HCT116 (cell line): ENCODE results near the gene MYBPC3. TPM values are rescaled to one million over a fixed set of nuclear protein-coding genes. Genes with fewer than 3 reads are reported as not detected.

ENCODE experiments used
- ATAC-seq: fragments of 200-7000 bp; cut with Tn5 transposase; 2 replicates; pipeline ENCODE4 v1.9.1; 2020; ENCODE audit warnings: mild to moderate bottlenecking, moderate library complexity
- BruUV-seq: library from RNA; stranded (reverse); fragments of 400-500 nt; replicated peaks from 2 replicates; lab custom pipeline; 2021; lab: Mats Ljungman, UMichigan
- CTCF ChIA-PET: fragments of 300-600 bp; sonication (Branson Sonifier 250); formaldehyde crosslinking; loops from one replicate; lab custom pipeline; 2021; ENCODE audit warnings: antibody characterized with exemption; lab: Charles Lee
- POLR2A ChIA-PET: fragments of 300-600, 350-600 bp; sonication (Branson Sonifier 250); formaldehyde crosslinking; loops from one replicate; lab custom pipeline; 2021; ENCODE audit warnings: antibody characterized with exemption; lab: Charles Lee
- RAD21 ChIA-PET, 2 experiments: fragments of 300-600 bp; sonication (Branson Sonifier 250); formaldehyde crosslinking; loops; one replicate each; lab custom pipeline; 2023; ENCODE audit warnings: low total read pairs in 2 of 2; ENCODE audit not compliant: uncharacterized antibody in 2 of 2, unreplicated experiment in 2 of 2, low non-redundant PET in 1 of 2; lab: Charles Lee
- DNase-seq: peaks from one replicate; pipeline ENCODE4 v3.0.0-alpha.2; 2010; ENCODE audit warnings: low read depth, low spot score
- H2AFZ ChIP-seq: fragments of 200-600 bp; shearing (Covaris generic), sonication (generic); 2 replicates; pipeline ENCODE4 v1.6.1; 2017; ENCODE audit warnings: low read depth, mixed run types, mixed read lengths, antibody characterized with exemption, low read length; ENCODE audit not compliant: poor library complexity, severe bottlenecking
- H3K27ac ChIP-seq: 2 replicates; pipeline ENCODE4 v1.5.1; 2012; ENCODE audit warnings: low read depth, low read length
- H3K27me3 ChIP-seq: fragments of 200-600 bp; sonication (generic); 2 replicates; pipeline ENCODE4 v1.6.1; 2016; ENCODE audit warnings: mixed run types, low read length, mixed read lengths; ENCODE audit not compliant: insufficient read depth
- H3K36me3 ChIP-seq, 2 experiments: fragments of 200-500 bp in 1 of 2; fragments of 200-600 bp in 1 of 2; sonication (Bioruptor generic) in 1 of 2; sonication (generic) in 1 of 2; 2 replicates each; pipeline versions ENCODE4 v1.5.1 to v1.6.1; 2014 to 2016; ENCODE audit warnings: low read length in 2 of 2, inconsistent platforms in 1 of 2, mixed read lengths in 1 of 2, mixed run types in 1 of 2; ENCODE audit not compliant: insufficient read depth in 2 of 2, control insufficient read depth in 1 of 2
- H3K4me1 ChIP-seq, 2 experiments: fragments of 200-600 bp in 1 of 2; sonication (generic) in 1 of 2; 2 replicates each; pipeline versions ENCODE4 v1.5.1 to v1.6.1; 2012 to 2017; ENCODE audit warnings: low read length in 2 of 2, inconsistent platforms in 1 of 2, mild to moderate bottlenecking in 1 of 2, mixed read lengths in 1 of 2, mixed run types in 1 of 2, moderate library complexity in 1 of 2; ENCODE audit not compliant: insufficient read depth in 2 of 2, control insufficient read depth in 1 of 2
- H3K4me2 ChIP-seq: fragments of 200-600 bp; sonication (generic); 2 replicates; pipeline ENCODE4 v1.6.1; 2017; ENCODE audit warnings: mixed run types, low read length, mixed read lengths
- H3K4me3 ChIP-seq, 2 experiments: fragments of 200-600 bp in 1 of 2; sonication (generic) in 1 of 2; replicated peaks in 1 of 2; 2 replicates each; pipeline ENCODE4 v1.5.1; 2011 to 2016; ENCODE audit warnings: low read length in 2 of 2, control low read depth in 1 of 2, low read depth in 1 of 2, mild to moderate bottlenecking in 1 of 2, mixed read lengths in 1 of 2, mixed run types in 1 of 2
- H3K79me2 ChIP-seq: fragments of 200-600 bp; sonication (generic); 2 replicates; pipeline ENCODE4 v1.6.1; 2017; ENCODE audit warnings: mild to moderate bottlenecking, mixed run types, low read length, moderate library complexity, mixed read lengths; ENCODE audit not compliant: insufficient read depth
- H3K9ac ChIP-seq: fragments of 200-600 bp; sonication (generic); 2 replicates; pipeline ENCODE4 v1.6.1; 2016; ENCODE audit warnings: low read length, mixed read lengths
- H3K9me2 ChIP-seq: fragments of 200-600 bp; sonication (generic), shearing (Covaris generic); 2 replicates; pipeline ENCODE4 v1.6.1; 2017; ENCODE audit warnings: mixed run types, mild to moderate bottlenecking, moderate library complexity; ENCODE audit not compliant: insufficient read depth
- H3K9me3 ChIP-seq, 2 experiments: fragments of 200-500 bp in 1 of 2; fragments of 200-600 bp in 1 of 2; sonication (Bioruptor generic) in 1 of 2; sonication (generic) in 1 of 2; 2 replicates each; pipeline ENCODE4 v1.6.1; 2014 to 2017; ENCODE audit warnings: low read length in 2 of 2, mixed read lengths in 2 of 2, inconsistent platforms in 1 of 2, low read depth in 1 of 2, mild to moderate bottlenecking in 1 of 2, mixed run types in 1 of 2, moderate library complexity in 1 of 2; ENCODE audit not compliant: control insufficient read depth in 1 of 2, insufficient read depth in 1 of 2
- H4K20me1 ChIP-seq: fragments of 200-600 bp; sonication (generic), shearing (Covaris generic); 2 replicates; pipeline ENCODE4 v1.6.1; 2017; ENCODE audit warnings: mixed run types, mild to moderate bottlenecking, moderate library complexity; ENCODE audit not compliant: insufficient read depth
- ATF3 ChIP-seq: IDR thresholded peaks from 2 replicates; pipeline ENCODE4 v1.6.1; 2012
- CBX3 ChIP-seq: IDR thresholded peaks from 2 replicates; pipeline ENCODE4 v1.6.1; 2012; ENCODE audit warnings: low read depth
- CEBPB ChIP-seq: IDR thresholded peaks from 2 replicates; pipeline ENCODE4 v1.6.1; 2012; ENCODE audit warnings: low read depth
- CTCF ChIP-seq, 3 experiments: fragments of 200-600 bp in 1 of 3; sonication (generic) in 1 of 3; IDR thresholded peaks in 2 of 3; conservative IDR thresholded peaks in 1 of 3; 2 replicates each; pipeline ENCODE4 v1.5.1; 2012 to 2017; ENCODE audit warnings: low read depth in 2 of 3, low read length in 2 of 3, antibody characterized with exemption in 1 of 3, borderline replicate concordance in 1 of 3, control low read depth in 1 of 3, mild to moderate bottlenecking in 1 of 3, mixed read lengths in 1 of 3, mixed run types in 1 of 3, moderate library complexity in 1 of 3; ENCODE audit not compliant: insufficient read depth in 1 of 3
- EGR1 ChIP-seq: IDR thresholded peaks from 2 replicates; pipeline ENCODE4 v1.6.1; 2012; ENCODE audit warnings: low read depth
- ELF1 ChIP-seq: IDR thresholded peaks from 2 replicates; pipeline ENCODE4 v1.6.1; 2012; ENCODE audit warnings: low read depth, borderline replicate concordance
- EZH2 ChIP-seq: fragments of 200-600 bp; sonication (generic); IDR thresholded peaks from 2 replicates; pipeline ENCODE4 v1.6.1; 2017; ENCODE audit warnings: antibody characterized with exemption, mixed run types
- FOSL1 ChIP-seq: IDR thresholded peaks from 2 replicates; pipeline ENCODE4 v1.6.1; 2012; ENCODE audit warnings: low read depth
- JUND ChIP-seq: IDR thresholded peaks from 2 replicates; pipeline ENCODE4 v1.6.1; 2012
- MAX ChIP-seq: IDR thresholded peaks from 2 replicates; pipeline ENCODE4 v1.6.1; 2012
- POLR2A ChIP-seq: IDR thresholded peaks from 2 replicates; pipeline ENCODE4 v1.7.0; 2011; ENCODE audit warnings: borderline replicate concordance; ENCODE audit not compliant: insufficient read depth, insufficient read length; ENCODE audit errors: extremely low read depth
- POLR2AphosphoS5 ChIP-seq: IDR thresholded peaks from 2 replicates; pipeline ENCODE4 v1.6.1; 2011; ENCODE audit warnings: mild to moderate bottlenecking, low read depth, low read length, moderate library complexity
- RAD21 ChIP-seq: IDR thresholded peaks from 2 replicates; pipeline ENCODE4 v1.6.1; 2012; ENCODE audit warnings: low read depth, mild to moderate bottlenecking
- REST ChIP-seq: IDR thresholded peaks from 2 replicates; pipeline ENCODE4 v1.6.1; 2012; ENCODE audit warnings: low read depth
- SIN3A ChIP-seq: IDR thresholded peaks from 2 replicates; pipeline ENCODE4 v1.6.1; 2012; ENCODE audit warnings: low read depth
- SRF ChIP-seq: IDR thresholded peaks from 2 replicates; pipeline ENCODE4 v1.6.1; 2012; ENCODE audit warnings: low read depth
- TCF7L2 ChIP-seq: IDR thresholded peaks from 2 replicates; pipeline ENCODE4 v1.7.0; 2011; ENCODE audit warnings: borderline replicate concordance, inconsistent platforms; ENCODE audit not compliant: insufficient read depth, insufficient read length; ENCODE audit errors: extremely low read depth
- ZBTB33 ChIP-seq: IDR thresholded peaks from 2 replicates; pipeline ENCODE4 v1.6.1; 2011; ENCODE audit warnings: mild to moderate bottlenecking, low read length, moderate library complexity; ENCODE audit not compliant: insufficient replicate concordance; ENCODE audit errors: extremely low read depth
- ZFX ChIP-seq: fragments of 450-650 bp; IDR thresholded peaks from 2 replicates; pipeline ENCODE4 v1.6.1; 2017
- ZNF274 ChIP-seq: fragments of 200-500 bp; sonication (Bioruptor generic); IDR thresholded peaks from 2 replicates; pipeline ENCODE4 v1.6.1; 2014; ENCODE audit warnings: mild to moderate bottlenecking, low read depth, low read length, inconsistent platforms
- intact Hi-C: fragments of 100-400 bp; cut with micrococcal nuclease; formaldehyde crosslinking; loops from 2 replicates; pipeline ENCODE4 v1.10.0; 2022
- total RNA-seq: library from RNA; stranded (reverse); gene quantifications from one replicate; pipeline ENCODE4 v1.2.1, GENCODE V29; 2021; ENCODE audit not compliant: unreplicated experiment

Gene MYBPC3
- total RNA-seq, 1 experiment from 2014 or later: 0.25 TPM

GRCh38 chr11:47289856-47290255, 62.6 kb downstream of the MYBPC3 start:
- H3K27ac ChIP-seq: no peak overlapping the region
- no peak overlapping the region for H2AFZ ChIP-seq
- H3K27me3 ChIP-seq: no peaks in the 10 kb centered on the region
- CTCF ChIA-PET: no interaction called here
- TF ChIP-seq ELF1: no peak
- no peak for TF ChIP-seq ZFX
- TF ChIP-seq RAD21: no peak
- TF ChIP-seq POLR2AphosphoS5: no peak
- TF ChIP-seq ZBTB33: no peak
- TF ChIP-seq CEBPB: no peak
- TF ChIP-seq SIN3A: no peak
- no peak for TF ChIP-seq REST
- TF ChIP-seq ATF3: no peak
- no peak for TF ChIP-seq CBX3
- no peak for TF ChIP-seq TCF7L2
- no peak for TF ChIP-seq FOSL1
- no peak for TF ChIP-seq EGR1
- no peak for TF ChIP-seq CTCF (IDR thresholded peaks at IDR 0.05 in 2 of 3, conservative IDR thresholded peaks at IDR 0.05 in 1 of 3; ENCODE audit: borderline replicate concordance in 1 of 3, insufficient read depth in 1 of 3, low read depth in 2 of 3, low read length in 2 of 3)
- TF ChIP-seq MAX: no peak
- no peak for TF ChIP-seq POLR2A
- TF ChIP-seq JUND: no peak
- no peak for TF ChIP-seq SRF
- TF ChIP-seq ZNF274: no peak
- no peak for TF ChIP-seq EZH2
- ATAC-seq (no peak), DNase-seq (no peak)
- POLR2A ChIA-PET: interaction anchor here (0.6 kb wide), 1 partner anchor 100 kb away, joined by 5 read pairs; no protein-coding TSS in a partner anchor
- H3K4me3 ChIP-seq: no peak overlapping the region
- no TSS peak for BruUV-seq
- H3K4me2 ChIP-seq: no peak overlapping the region
- H3K36me3 ChIP-seq: peaks cover 25 to 45% of the 10 kb centered on the region in 2 experiments
- intact Hi-C loops: no loop called here
- no peaks in the 10 kb centered on the region for H3K4me1 ChIP-seq
- H4K20me1 ChIP-seq: no peaks in the 10 kb centered on the region
- RAD21 ChIA-PET: no interaction called here
- H3K9me3 ChIP-seq: no peaks in the 10 kb centered on the region
- H3K9me2 ChIP-seq: no peaks in the 10 kb centered on the region
- no peaks in the 10 kb centered on the region for H3K79me2 ChIP-seq
- no peak overlapping the region for H3K9ac ChIP-seq
